ENCODE results near the gene MPHOSPH10. TPM values are rescaled to one million over a fixed set of nuclear protein-coding genes. Genes with fewer than 3 reads are reported as not detected.
"Not testable (repeated sequence)": the region's sequence is repeated elsewhere in the genome, so short reads cannot be mapped to it uniquely, and the experiment has no call there.

Gene MPHOSPH10
- total RNA-seq, 4 donors from 2014 or later, result 14.4 to 24.5 (median 17.9) TPM

DNA sequence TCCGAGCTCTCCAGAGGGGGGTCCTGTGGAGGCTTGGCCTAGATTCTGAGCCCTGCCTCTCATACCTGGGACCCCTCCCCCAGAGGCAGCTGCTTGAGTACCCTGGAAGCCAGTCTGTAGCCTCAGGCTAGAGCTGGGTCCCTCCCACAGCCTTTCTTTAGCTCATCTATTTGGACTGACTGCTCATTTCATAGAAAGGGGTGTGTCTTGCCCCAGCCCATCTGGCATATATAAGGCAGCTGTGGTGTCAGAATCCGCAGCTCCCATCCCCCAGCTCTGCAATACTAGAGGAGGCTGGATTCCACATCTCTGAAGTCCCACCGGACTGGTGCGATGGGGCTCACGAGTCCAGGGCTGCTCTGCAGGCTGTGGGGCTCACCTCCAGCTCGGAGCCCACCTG is 26.1 kb downstream of the MPHOSPH10 start:
- H3K27me3 ChIP-seq, result no peaks in the 10 kb centered on the region
- H3K9me3 ChIP-seq, result no peaks in the 10 kb centered on the region
- TF ChIP-seq EP300 (IDR thresholded peaks at IDR 0.05) (no peak), POLR2AphosphoS5 (IDR thresholded peaks at IDR 0.05) (no peak), CTCF (IDR thresholded peaks at IDR 0.05) (no peak), POLR2A (IDR thresholded peaks at IDR 0.05; ENCODE audit: low read depth) (no peak)
- intact Hi-C loops (cut with DNase I), result no loop called here
- peaks cover 10 to 14% (median 11%) of the 10 kb centered on the region in 4 donors for H3K4me1 ChIP-seq
- H3K27ac ChIP-seq (replicated peaks in 1 of 4), result peak overlapping the region in 1 of 4 donors; percentile 9
- 34% methylated on average over 6 of the region's 6 CpGs for WGBS
- no peak for DNase-seq (ENCODE audit: extremely low spot score)
- no peaks in the 10 kb centered on the region for H3K36me3 ChIP-seq
- H3K4me3 ChIP-seq, result peak overlapping the region in 3 of 4 donors; percentile 27 to 38 (median 28)

GRCh38 chr2:71157124-71157793 is 26.8 kb downstream of the MPHOSPH10 start:
- intact Hi-C loops (cut with DNase I), result no loop called here
- Histone ChIP-seq H3K36me3 (no peaks in the 10 kb centered on the region), H3K27me3 (no peaks in the 10 kb centered on the region), H3K27ac (replicated peaks in 1 of 4) (peak overlapping the region in 1 of 4 donors; percentile 9), H3K4me3 (peak overlapping the region; percentile 27 to 38 (median 32)), H3K4me1 (peaks cover 10 to 14% (median 11%) of the 10 kb centered on the region in 4 donors), H3K9me3 (no peaks in the 10 kb centered on the region)
- WGBS, result 11% methylated on average over 15 of the region's 16 CpGs
- DNase-seq (ENCODE audit: extremely low spot score), result no peak
- TF ChIP-seq CTCF (IDR thresholded peaks at IDR 0.05) (peak in 2 of 3 experiments; percentile 45 to 57), POLR2A (IDR thresholded peaks at IDR 0.05; ENCODE audit: low read depth) (no peak)

DNA sequence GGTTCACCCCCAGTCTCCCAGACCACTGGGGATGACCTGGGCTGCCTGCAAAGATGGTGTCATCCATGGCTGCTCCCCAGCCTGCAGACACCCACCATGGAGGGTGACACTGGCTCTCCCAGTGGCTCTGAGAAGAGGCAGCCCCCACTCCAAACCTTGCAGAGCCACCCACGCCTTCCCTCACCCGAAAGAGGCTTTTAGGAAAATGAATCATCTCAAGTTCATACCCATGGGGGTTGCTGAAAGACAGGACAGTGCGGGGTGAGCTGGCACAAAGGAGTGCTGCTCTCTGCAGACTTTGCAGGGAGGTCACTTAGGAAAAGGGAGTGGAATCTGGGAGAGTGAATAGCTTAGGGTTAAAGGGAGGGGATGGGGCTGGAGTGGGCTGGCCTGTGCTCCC is 36.4 kb downstream of the MPHOSPH10 start:
- Histone ChIP-seq H3K27ac (replicated peaks in 1 of 4) (no peak overlapping the region), H3K4me1 (no peaks in the 10 kb centered on the region), H3K27me3 (no peaks in the 10 kb centered on the region), H3K9me3 (no peaks in the 10 kb centered on the region), H3K4me3 (no peak overlapping the region), H3K36me3 (no peaks in the 10 kb centered on the region)
- WGBS, result 89% methylated on average over 3 of the region's 3 CpGs
- TF ChIP-seq EP300 (IDR thresholded peaks at IDR 0.05) (no peak), POLR2A (IDR thresholded peaks at IDR 0.05; ENCODE audit: low read depth) (no peak), POLR2AphosphoS5 (IDR thresholded peaks at IDR 0.05) (no peak), CTCF (IDR thresholded peaks at IDR 0.05) (no peak)
- intact Hi-C loops (cut with DNase I), result no loop called here
- no peak for DNase-seq (ENCODE audit: extremely low spot score)

DNA sequence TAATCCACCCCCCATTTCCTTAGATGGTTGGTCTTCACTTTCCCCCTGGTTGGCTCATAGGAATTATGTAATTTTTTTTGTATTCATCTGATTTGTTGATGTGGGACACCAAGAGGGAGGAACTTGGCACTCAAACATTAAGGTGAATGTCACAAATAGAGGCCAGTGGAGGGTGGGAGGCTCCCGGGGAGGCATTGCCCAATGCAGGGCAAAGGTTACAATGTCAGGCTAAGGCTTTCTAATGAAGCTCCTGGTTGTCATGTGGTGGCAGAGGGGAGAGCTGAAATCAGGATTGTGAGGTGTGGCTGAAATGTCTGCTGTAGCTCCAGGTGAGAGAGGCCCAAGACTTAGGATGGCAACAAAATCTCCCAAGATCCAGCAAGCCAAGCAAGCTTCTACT is 42.7 kb downstream of the MPHOSPH10 start:
- 58% methylated on average over 1 of the region's 1 CpG for WGBS
- no peaks in the 10 kb centered on the region for H3K4me1 ChIP-seq
- no peak overlapping the region for H3K4me3 ChIP-seq
- no peak for TF ChIP-seq POLR2A (IDR thresholded peaks at IDR 0.05; ENCODE audit: low read depth)
- no peak for TF ChIP-seq EP300 (IDR thresholded peaks at IDR 0.05)
- no peak for TF ChIP-seq POLR2AphosphoS5 (IDR thresholded peaks at IDR 0.05)
- TF ChIP-seq CTCF (IDR thresholded peaks at IDR 0.05), result no peak
- no peak overlapping the region for H3K27ac ChIP-seq (replicated peaks in 1 of 4)
- no peaks in the 10 kb centered on the region for H3K9me3 ChIP-seq
- H3K36me3 ChIP-seq, result no peaks in the 10 kb centered on the region
- no peak for DNase-seq (ENCODE audit: extremely low spot score)
- peaks cover 0 to 8% (median 0%) of the 10 kb centered on the region in 4 donors for H3K27me3 ChIP-seq
- intact Hi-C loops (cut with DNase I), result no loop called here

DNA sequence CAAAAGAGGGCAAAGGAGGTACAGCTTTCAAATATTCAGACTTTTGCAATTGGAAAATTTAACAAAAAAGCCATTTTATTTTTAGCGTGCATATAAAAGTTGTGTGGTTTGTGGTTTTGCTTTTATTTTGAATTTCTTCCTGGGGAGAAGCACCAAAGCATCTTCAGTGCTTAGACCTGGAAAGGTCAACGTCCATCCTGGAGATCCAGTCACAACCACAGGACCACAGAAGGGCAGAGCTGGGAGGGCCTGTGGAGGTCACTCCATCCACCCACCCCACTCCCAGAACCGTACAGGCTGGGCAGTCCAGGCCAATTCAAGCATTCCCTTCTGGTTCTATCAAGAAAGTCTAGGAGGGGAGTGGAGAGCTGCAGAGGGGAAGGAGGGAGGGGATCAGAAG is 43.8 kb downstream of the MPHOSPH10 start:
- no peak overlapping the region for H3K4me3 ChIP-seq
- no peaks in the 10 kb centered on the region for H3K4me1 ChIP-seq
- H3K9me3 ChIP-seq, result no peaks in the 10 kb centered on the region
- H3K27me3 ChIP-seq, result peaks cover 0 to 8% (median 0%) of the 10 kb centered on the region in 4 donors
- TF ChIP-seq EP300 (IDR thresholded peaks at IDR 0.05), result no peak
- H3K36me3 ChIP-seq, result no peaks in the 10 kb centered on the region
- 81% methylated on average over 3 of the region's 3 CpGs for WGBS
- H3K27ac ChIP-seq (replicated peaks in 1 of 4), result no peak overlapping the region
- no peak for DNase-seq (ENCODE audit: extremely low spot score)
- intact Hi-C loops (cut with DNase I), result no loop called here

- H3K4me1 ChIP-seq; H3K4me3 ChIP-seq; H3K27ac ChIP-seq (replicated peaks in 1 of 4); H3K36me3 ChIP-seq; H3K9me3 ChIP-seq; DNase-seq (ENCODE audit: extremely low spot score); intact Hi-C loops (cut with DNase I); H3K27me3 ChIP-seq: not testable (repeated sequence)
- WGBS, result 82% methylated on average over 8 of the region's 8 CpGs
These were observed 48.4 kb downstream of the MPHOSPH10 start for GRCh38 chr2:71178836-71179235.

Data from esophagus muscularis mucosa (tissue), 4 donors.